GM12878 (cell line): ENCODE results near the gene LARP4. TPM values are rescaled to one million over a fixed set of nuclear protein-coding genes. Genes with fewer than 3 reads are reported as not detected.

ENCODE experiments used
- BMI1 ChIP-seq: fragments of 450-650 bp; IDR thresholded peaks from 2 replicates; pipeline ENCODE4 v1.6.1; 2016; ENCODE audit warnings: mild to moderate bottlenecking, moderate library complexity, borderline replicate concordance
- CHD2 ChIP-seq: IDR thresholded peaks from 2 replicates; pipeline ENCODE4 v1.6.1; 2011; ENCODE audit warnings: low read depth, low read length, improper control_type of control experiment, borderline replicate concordance
- GATAD2B ChIP-seq: fragments of 450-650 bp; conservative IDR thresholded peaks from 2 replicates; pipeline ENCODE4 v1.6.1; 2017; ENCODE audit warnings: low read depth, mild to moderate bottlenecking, moderate library complexity
- JUNB ChIP-seq: IDR thresholded peaks from 2 replicates; pipeline ENCODE4 v1.6.1; 2016; ENCODE audit warnings: antibody characterized with exemption, mild to moderate bottlenecking
- MEF2B ChIP-seq: fragments of 450-650 bp; IDR thresholded peaks from 2 replicates; pipeline ENCODE4 v1.6.1; 2018; ENCODE audit warnings: mild to moderate bottlenecking, moderate library complexity; ENCODE audit not compliant: partially characterized antibody, poor library complexity, severe bottlenecking
- NR2C1 ChIP-seq: fragments of 450-650 bp; IDR thresholded peaks from 2 replicates; pipeline ENCODE4 v1.6.1; 2017; ENCODE audit warnings: antibody characterized with exemption, mild to moderate bottlenecking, moderate library complexity
- PAX5 ChIP-seq: IDR thresholded peaks from 2 replicates; pipeline ENCODE4 v1.6.1; 2011; ENCODE audit warnings: low read depth, low read length, borderline replicate concordance
- RB1 ChIP-seq: fragments of 450-650 bp; formaldehyde crosslinking; IDR thresholded peaks from 2 replicates; pipeline ENCODE4 v1.6.1; 2017; ENCODE audit warnings: mild to moderate bottlenecking, borderline replicate concordance
- SMARCA5 ChIP-seq: fragments of 450-650 bp; IDR thresholded peaks from 2 replicates; pipeline ENCODE4 v1.6.1; 2017; ENCODE audit warnings: mild to moderate bottlenecking
- SPI1 ChIP-seq: IDR thresholded peaks from 2 replicates; pipeline ENCODE4 v1.6.1; 2011; ENCODE audit warnings: low read depth, mild to moderate bottlenecking, low read length, moderate library complexity, borderline replicate concordance; ENCODE audit not compliant: insufficient read depth
- STAT3 ChIP-seq: IDR thresholded peaks from 2 replicates; pipeline ENCODE4 v1.6.1; 2011; ENCODE audit warnings: low read depth, low read length, improper control_type of control experiment
- SUPT20H ChIP-seq: IDR thresholded peaks from 2 replicates; pipeline ENCODE4 v1.6.1; 2011; ENCODE audit warnings: low read depth, mild to moderate bottlenecking, low read length, moderate library complexity, borderline replicate concordance; ENCODE audit not compliant: control insufficient read depth
- TCF3 ChIP-seq: IDR thresholded peaks from 2 replicates; pipeline ENCODE4 v1.6.1; 2012; ENCODE audit warnings: low read depth, mild to moderate bottlenecking, low read length, borderline replicate concordance; ENCODE audit not compliant: insufficient read depth
- YY1 ChIP-seq: IDR thresholded peaks from 2 replicates; pipeline ENCODE4 v1.6.1; 2011; ENCODE audit warnings: low read depth, mild to moderate bottlenecking, low read length
- ZNF274 ChIP-seq: IDR thresholded peaks from one replicate; pipeline ENCODE4 v1.8.0; 2011; ENCODE audit not compliant: insufficient read length, insufficient read depth
- polyA plus RNA-seq, 11 experiments: library from polyadenylated mRNA; depleted of rRNA in 4 of 11; unstranded in 6 of 11; stranded (reverse) in 5 of 11; fragments of >200 nt; fragmentation: Nextera tagmentation in 4 of 11; fragmentation: Illumina TruSeq in 1 of 11; extraction: Ambion mirVana in 4 of 11; extraction: Trizol in 1 of 11; gene quantifications; 1 replicate in 1 of 11; 2 replicates in 10 of 11; pipeline versions ENCODE4 v1.2.1 to v1.2.3, GENCODE V29; 2011 to 2016; ENCODE audit warnings: inconsistent platforms in 2 of 11, missing spikeins in 2 of 11, low read depth in 1 of 11
- total RNA-seq, 4 experiments: library from RNA; depleted of rRNA in 3 of 4; stranded (reverse); fragments of >200 nt in 3 of 4; fragmentation: Illumina TruSeq in 1 of 4; extraction: Trizol in 1 of 4; gene quantifications; 2 replicates each; pipeline versions ENCODE4 v1.2.1 to v1.2.3, GENCODE V29; 2013 to 2021
- TF ChIP-seq, protein P1 (sequence below): fragments of 450-650 bp; IDR thresholded peaks from 2 replicates; pipeline ENCODE4 v1.6.1; 2017; ENCODE audit warnings: mild to moderate bottlenecking, moderate library complexity
- TF ChIP-seq, protein P2 (sequence below), 3 experiments: IDR thresholded peaks in 2 of 3; conservative IDR thresholded peaks in 1 of 3; 2 replicates each; pipeline ENCODE4 v1.5.1; 2011; ENCODE audit warnings: low read depth in 3 of 3, low read length in 3 of 3, mild to moderate bottlenecking in 3 of 3, control low read depth in 2 of 3, moderate library complexity in 2 of 3, inconsistent platforms in 1 of 3, mixed read lengths in 1 of 3; ENCODE audit not compliant: control insufficient read depth in 2 of 3, insufficient read depth in 1 of 3; ENCODE audit errors: extremely low read depth in 1 of 3
- TF ChIP-seq, protein P3 (sequence below): fragments of 450-650 bp; IDR thresholded peaks from 2 replicates; pipeline ENCODE4 v1.6.1; 2017; ENCODE audit warnings: mild to moderate bottlenecking, moderate library complexity

LARP4 gene
- total and polyA plus RNA-seq, 10 of the 15 experiments (the other 5 are each of a cell fraction or from before 2014, with no cell fraction given) = 24.1 to 72.6 (median 35.6) TPM

DNA sequence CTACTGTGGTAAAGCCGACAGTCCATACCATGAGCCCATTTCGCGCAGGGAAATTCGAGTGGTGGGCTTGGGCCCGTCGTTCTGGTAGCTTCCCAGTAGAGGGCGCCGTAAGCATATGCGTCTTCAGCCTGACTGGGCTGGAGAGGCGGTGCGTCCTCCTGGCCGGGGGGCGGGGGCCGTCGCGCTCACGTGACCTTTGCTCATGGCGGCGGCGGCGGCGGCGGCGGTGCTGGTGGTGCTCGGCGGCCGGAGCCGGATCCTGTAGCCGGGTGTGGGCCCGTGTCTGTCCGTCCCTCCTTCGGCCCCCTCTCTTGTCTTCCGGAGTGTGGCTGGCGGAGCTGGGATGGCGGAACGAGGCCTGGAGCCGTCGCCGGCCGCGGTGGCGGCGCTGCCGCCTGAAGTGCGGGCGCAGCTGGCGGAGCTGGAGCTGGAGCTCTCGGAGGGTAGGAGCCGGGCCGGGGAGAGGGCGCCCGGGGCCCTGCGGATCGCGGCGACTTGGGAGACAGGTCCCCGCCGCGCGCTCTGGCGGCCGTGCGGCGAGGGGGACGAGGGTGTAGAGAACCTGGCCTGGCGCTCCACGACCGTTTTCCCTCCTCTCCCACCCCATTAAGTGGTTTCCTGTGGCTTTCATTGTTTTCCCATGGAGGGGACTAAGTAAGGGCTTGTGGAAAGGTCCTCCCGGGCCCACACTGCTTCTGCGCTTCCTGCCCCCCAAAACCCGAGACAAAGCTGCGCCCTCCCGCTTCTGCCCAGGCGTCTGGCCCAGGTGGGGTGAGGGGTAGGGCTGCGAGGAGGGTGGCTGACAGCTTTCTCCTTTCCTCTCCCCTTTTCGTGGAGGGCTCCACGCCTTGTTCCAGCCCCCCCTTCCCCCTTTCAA is 104.4 kb downstream of the LARP4 start, which contains the start of gene DIP2B (continued):
- TF ChIP-seq SPI1 (no peak), BMI1 (no peak), CHD2 (peak; percentile 35; the same call in 1 of the 2 replicates), MEF2B (peak; percentile 40), STAT3 (no peak), SMARCA5 (peak; percentile 93), YY1 (peak; percentile 92), PAX5 (peak; percentile 89), NR2C1 (0 out of 2 replicates have a peak, but pooled peaks have one; percentile 4), JUNB (no peak), GATAD2B (peak; percentile 77), TCF3 (peak; percentile 11; the same call in 1 of the 2 replicates), RB1 (no peak), ZNF274 (no peak), SUPT20H (no peak)
- TF ChIP-seq, protein P1, sequence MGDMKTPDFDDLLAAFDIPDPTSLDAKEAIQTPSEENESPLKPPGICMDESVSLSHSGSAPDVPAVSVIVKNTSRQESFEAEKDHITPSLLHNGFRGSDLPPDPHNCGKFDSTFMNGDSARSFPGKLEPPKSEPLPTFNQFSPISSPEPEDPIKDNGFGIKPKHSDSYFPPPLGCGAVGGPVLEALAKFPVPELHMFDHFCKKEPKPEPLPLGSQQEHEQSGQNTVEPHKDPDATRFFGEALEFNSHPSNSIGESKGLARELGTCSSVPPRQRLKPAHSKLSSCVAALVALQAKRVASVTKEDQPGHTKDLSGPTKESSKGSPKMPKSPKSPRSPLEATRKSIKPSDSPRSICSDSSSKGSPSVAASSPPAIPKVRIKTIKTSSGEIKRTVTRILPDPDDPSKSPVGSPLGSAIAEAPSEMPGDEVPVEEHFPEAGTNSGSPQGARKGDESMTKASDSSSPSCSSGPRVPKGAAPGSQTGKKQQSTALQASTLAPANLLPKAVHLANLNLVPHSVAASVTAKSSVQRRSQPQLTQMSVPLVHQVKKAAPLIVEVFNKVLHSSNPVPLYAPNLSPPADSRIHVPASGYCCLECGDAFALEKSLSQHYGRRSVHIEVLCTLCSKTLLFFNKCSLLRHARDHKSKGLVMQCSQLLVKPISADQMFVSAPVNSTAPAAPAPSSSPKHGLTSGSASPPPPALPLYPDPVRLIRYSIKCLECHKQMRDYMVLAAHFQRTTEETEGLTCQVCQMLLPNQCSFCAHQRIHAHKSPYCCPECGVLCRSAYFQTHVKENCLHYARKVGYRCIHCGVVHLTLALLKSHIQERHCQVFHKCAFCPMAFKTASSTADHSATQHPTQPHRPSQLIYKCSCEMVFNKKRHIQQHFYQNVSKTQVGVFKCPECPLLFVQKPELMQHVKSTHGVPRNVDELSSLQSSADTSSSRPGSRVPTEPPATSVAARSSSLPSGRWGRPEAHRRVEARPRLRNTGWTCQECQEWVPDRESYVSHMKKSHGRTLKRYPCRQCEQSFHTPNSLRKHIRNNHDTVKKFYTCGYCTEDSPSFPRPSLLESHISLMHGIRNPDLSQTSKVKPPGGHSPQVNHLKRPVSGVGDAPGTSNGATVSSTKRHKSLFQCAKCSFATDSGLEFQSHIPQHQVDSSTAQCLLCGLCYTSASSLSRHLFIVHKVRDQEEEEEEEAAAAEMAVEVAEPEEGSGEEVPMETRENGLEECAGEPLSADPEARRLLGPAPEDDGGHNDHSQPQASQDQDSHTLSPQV = no peak
- TF ChIP-seq, protein P2, sequence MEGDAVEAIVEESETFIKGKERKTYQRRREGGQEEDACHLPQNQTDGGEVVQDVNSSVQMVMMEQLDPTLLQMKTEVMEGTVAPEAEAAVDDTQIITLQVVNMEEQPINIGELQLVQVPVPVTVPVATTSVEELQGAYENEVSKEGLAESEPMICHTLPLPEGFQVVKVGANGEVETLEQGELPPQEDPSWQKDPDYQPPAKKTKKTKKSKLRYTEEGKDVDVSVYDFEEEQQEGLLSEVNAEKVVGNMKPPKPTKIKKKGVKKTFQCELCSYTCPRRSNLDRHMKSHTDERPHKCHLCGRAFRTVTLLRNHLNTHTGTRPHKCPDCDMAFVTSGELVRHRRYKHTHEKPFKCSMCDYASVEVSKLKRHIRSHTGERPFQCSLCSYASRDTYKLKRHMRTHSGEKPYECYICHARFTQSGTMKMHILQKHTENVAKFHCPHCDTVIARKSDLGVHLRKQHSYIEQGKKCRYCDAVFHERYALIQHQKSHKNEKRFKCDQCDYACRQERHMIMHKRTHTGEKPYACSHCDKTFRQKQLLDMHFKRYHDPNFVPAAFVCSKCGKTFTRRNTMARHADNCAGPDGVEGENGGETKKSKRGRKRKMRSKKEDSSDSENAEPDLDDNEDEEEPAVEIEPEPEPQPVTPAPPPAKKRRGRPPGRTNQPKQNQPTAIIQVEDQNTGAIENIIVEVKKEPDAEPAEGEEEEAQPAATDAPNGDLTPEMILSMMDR (IDR thresholded peaks at IDR 0.05 in 2 of 3, conservative IDR thresholded peaks at IDR 0.05 in 1 of 3; ENCODE audit: control insufficient read depth in 2 of 3, extremely low read depth in 1 of 3, insufficient read depth in 1 of 3, low read depth in 3 of 3, low read length in 3 of 3) = peak; percentile 90 to 95 (median 93); a peak in 5 of 6 replicates
- TF ChIP-seq, protein P3, sequence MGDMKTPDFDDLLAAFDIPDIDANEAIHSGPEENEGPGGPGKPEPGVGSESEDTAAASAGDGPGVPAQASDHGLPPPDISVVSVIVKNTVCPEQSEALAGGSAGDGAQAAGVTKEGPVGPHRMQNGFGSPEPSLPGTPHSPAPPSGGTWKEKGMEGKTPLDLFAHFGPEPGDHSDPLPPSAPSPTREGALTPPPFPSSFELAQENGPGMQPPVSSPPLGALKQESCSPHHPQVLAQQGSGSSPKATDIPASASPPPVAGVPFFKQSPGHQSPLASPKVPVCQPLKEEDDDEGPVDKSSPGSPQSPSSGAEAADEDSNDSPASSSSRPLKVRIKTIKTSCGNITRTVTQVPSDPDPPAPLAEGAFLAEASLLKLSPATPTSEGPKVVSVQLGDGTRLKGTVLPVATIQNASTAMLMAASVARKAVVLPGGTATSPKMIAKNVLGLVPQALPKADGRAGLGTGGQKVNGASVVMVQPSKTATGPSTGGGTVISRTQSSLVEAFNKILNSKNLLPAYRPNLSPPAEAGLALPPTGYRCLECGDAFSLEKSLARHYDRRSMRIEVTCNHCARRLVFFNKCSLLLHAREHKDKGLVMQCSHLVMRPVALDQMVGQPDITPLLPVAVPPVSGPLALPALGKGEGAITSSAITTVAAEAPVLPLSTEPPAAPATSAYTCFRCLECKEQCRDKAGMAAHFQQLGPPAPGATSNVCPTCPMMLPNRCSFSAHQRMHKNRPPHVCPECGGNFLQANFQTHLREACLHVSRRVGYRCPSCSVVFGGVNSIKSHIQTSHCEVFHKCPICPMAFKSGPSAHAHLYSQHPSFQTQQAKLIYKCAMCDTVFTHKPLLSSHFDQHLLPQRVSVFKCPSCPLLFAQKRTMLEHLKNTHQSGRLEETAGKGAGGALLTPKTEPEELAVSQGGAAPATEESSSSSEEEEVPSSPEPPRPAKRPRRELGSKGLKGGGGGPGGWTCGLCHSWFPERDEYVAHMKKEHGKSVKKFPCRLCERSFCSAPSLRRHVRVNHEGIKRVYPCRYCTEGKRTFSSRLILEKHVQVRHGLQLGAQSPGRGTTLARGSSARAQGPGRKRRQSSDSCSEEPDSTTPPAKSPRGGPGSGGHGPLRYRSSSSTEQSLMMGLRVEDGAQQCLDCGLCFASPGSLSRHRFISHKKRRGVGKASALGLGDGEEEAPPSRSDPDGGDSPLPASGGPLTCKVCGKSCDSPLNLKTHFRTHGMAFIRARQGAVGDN = no peak
